Sciatic nerve (tissue), 2 donors: Measurements from ENCODE around the gene UBB. TPM values are rescaled to one million over a fixed set of nuclear protein-coding genes. Genes with fewer than 3 reads are reported as not detected.

Source experiments
- ATAC-seq: fragments of 200-7000 bp; cut with Tn5 transposase; one replicate; pipeline ENCODE4 v1.9.1; 2020; ENCODE audit warnings: mild to moderate bottlenecking, moderate library complexity
- DNase-seq: peaks from one replicate; pipeline ENCODE4 v3.0.0-alpha.2; 2020; ENCODE audit warnings: low spot score
- intact Hi-C: fragments of 100-400 bp; cut with DNase I; formaldehyde crosslinking; loops from one replicate; pipeline ENCODE4 v1.14.2; 2022
- total RNA-seq: library from RNA; stranded (reverse); fragmentation: NEBNext Ultra II Directional; extraction: Animal tissue kit (Norgen Biotek cat#: 25700); gene quantifications from one replicate; pipeline ENCODE4 v1.2.1, GENCODE V29; 2021
- donor health status: DM: no; HTN: no; CAD: no.
- donor health status: DM: no; HTN: no; CAD: no.

UBB gene
- 589 TPM for total RNA-seq

DNA sequence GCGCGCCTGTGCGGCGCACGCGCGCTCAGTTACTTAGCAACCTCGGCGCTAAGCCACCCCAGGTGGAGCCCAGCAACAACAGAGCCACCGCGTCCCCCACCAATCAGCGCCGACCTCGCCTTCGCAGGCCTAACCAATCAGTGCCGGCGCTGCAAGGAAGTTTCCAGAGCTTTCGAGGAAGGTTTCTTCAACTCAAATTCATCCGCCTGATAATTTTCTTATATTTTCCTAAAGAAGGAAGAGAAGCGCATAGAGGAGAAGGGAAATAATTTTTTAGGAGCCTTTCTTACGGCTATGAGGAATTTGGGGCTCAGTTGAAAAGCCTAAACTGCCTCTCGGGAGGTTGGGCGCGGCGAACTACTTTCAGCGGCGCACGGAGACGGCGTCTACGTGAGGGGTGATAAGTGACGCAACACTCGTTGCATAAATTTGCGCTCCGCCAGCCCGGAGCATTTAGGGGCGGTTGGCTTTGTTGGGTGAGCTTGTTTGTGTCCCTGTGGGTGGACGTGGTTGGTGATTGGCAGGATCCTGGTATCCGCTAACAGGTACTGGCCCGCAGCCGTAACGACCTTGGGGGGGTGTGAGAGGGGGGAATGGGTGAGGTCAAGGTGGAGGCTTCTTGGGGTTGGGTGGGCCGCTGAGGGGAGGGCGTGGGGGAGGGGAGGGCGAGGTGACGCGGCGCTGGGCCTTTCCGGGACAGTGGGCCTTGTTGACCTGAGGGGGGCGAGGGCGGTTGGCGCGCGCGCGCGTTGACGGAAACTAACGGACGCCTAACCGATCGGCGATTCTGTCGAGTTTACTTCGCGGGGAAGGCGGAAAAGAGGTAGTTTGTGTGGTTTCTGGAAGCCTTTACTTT lies at the start of gene UBB:
TSS of gene UBB (plus strand) at position 452 of the 856 bp plus-strand sequence. CDS start 817 bp downstream, outside the sequence.
- DNase-seq (peak; percentile 96), ATAC-seq (peak; percentile 99)
- intact Hi-C loops: no loop called here

DNA sequence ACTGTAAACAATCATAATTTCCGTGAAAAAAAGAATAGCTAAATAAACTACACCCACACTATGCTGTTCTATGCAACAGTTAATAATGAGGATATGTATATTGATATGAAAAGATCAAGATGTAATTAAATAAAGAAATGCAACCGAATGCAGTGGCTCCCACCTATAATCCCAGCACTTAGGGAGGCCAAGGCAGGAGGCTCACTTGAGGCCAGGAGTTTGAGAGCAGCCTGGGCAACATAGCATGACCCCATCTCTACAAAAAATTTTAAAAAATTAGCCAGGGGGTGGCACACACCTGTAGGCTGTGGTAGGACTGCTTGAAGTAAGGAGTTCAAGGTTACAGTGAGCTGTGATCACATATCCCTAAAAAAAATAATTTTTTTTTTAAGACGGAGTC lies 42.5 kb upstream of the UBB start:
- no peak for ATAC-seq
- intact Hi-C loops: no loop called here
- no peak for DNase-seq

GRCh38 chr17:16339402-16339801 lies 41.5 kb upstream of the UBB start:
- DNase-seq: no peak
- ATAC-seq: no peak
- intact Hi-C loops: no loop called here

- DNase-seq (no peak), ATAC-seq (no peak)
- intact Hi-C loops: no loop called here
Observed at GRCh38 chr17:16339959-16340358, 40.9 kb upstream of the UBB start.

- no peak for DNase-seq
- intact Hi-C loops: no loop called here
- ATAC-seq: peak; percentile 28
Observed at GRCh38 chr17:16342979-16343378, 37.9 kb upstream of the UBB start.

- intact Hi-C loops: no loop called here
- ATAC-seq (no peak), DNase-seq (no peak)
Observed at GRCh38 chr17:16343569-16343968, 37.3 kb upstream of the UBB start.

DNA sequence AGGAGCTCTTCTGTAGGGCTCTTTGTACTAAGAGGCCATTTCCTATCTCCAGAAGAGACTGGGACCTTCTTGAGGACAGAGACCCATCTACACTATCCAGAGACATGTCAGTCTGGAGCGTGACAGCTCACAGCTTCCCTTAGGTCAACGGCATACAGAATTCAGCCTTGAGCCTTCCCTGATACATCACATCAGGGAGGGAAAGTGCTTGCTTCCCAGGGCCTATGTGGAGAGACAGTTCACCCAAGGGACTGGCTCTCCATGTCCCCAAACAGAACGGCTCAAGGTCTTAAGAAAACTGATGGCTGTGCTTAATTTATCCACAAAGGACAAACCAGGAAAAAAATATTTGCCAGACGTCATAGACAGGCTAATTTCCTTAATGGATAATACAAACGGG lies 35.3 kb upstream of the UBB start:
- no peak for DNase-seq
- no peak for ATAC-seq
- intact Hi-C loops: no loop called here

GRCh38 chr17:16346721-16347271 lies 34.1 kb upstream of the UBB start:
- intact Hi-C loops: no loop called here
- ATAC-seq: no peak

DNA sequence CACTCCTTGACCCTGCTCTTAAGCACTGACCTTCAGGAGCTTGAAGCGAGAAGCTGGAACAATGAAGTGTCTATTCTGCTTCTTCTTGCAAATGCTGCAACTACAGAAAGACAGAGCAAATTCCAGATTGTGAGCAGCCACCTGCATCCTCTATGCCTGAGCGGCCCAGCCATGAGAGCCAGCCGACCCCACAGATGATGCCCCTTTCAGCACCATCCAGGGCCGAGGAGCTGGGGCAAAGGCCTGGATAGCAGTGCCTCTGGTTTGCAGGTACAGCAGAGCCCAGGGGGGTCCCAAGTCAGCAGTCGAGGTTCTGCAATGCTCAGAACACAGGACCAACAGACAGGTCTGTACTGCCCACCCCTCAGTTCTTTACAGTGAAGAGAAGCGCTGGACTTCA lies 32.3 kb upstream of the UBB start:
- ATAC-seq: no peak
- intact Hi-C loops: no loop called here
- DNase-seq: no peak

More at GRCh38 chr17:16346721-16347271, 34.1 kb upstream of the UBB start:
- DNase-seq: no peak

- intact Hi-C loops: no loop called here
- no peak for ATAC-seq
- DNase-seq: no peak
Observed at GRCh38 chr17:16349431-16349830, 31.5 kb upstream of the UBB start.

GRCh38 chr17:16351831-16352230 lies 29.1 kb upstream of the UBB start:
- intact Hi-C loops: no loop called here
- ATAC-seq: no peak
- DNase-seq: no peak

DNA sequence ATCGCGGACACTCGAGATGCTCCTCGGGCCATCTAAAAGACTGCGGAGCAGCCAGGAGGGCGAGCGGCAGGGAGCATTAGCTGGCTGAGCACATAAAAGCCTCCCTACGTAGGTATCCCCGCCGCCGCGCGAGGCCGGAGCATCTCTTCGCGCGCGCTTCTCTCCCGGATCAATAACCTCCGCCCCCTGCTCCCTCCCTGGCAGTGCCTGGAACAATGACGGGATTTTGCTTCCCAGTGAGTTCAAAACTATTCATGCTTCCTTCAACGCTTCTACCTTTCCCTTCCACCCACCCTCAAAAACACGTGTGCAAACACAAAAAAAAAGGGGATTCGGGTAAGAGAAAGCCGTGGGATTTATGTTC lies 28.6 kb upstream of the UBB start:
- DNase-seq: no peak
- intact Hi-C loops: no loop called here

GRCh38 chr17:16352667-16353316 lies 28.1 kb upstream of the UBB start:
- DNase-seq (peak; percentile 64), ATAC-seq (peak; percentile 58)
- intact Hi-C loops: no loop called here

More for the DNA sequence above, 28.6 kb upstream of the UBB start:
- peak; percentile 60 for ATAC-seq

DNA sequence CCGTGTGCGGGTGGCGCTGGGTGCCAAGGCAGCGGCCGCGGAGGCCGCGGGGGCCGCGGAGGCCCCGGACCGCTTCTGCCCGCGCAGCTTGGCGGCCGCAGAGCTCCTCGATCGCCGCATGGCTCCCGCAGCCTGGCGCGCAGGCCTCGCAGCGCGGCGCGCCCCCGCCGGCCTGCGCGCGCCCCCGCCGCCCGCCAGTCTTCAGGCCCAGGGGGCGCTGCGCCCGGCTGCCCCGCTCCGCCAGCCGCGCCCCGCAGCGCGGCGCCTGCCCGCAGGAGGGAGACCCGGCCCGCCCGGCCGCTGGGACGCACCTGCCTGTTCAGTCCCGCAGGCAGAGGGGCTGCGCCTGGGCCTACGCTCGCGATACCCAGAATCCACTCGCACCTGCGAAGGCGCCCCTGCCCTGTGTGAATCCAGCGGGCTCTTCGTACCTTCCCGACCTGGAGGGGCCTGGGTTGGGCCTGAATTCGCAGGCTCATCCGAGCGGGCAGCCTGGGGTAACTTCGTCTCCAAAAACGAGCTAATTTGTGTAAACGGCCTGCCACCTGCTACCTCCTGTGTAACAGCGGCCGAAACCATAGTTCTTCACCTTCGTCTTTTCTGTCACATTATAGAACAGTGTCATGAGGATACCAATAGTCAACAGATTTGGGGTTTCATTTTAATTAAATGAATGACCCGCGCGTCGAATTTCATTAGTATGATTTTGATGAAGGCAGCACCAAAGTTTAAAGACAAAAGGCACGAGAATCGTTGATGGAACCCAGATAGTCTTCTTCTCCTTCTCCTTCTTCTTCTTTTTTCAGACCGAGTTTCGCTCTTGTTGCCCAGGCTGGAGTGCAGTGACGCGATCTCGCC lies 27.3 kb upstream of the UBB start, which contains the start of gene CENPV:
TSS of gene CENPV (minus strand) at position 153 of the 858 bp plus-strand sequence. CDS start at position 120, 33 bp downstream.
- intact Hi-C loops: no loop called here
- ATAC-seq: peak; percentile 27
- DNase-seq: peak; percentile 61

- ATAC-seq (no peak), DNase-seq (no peak)
- intact Hi-C loops: no loop called here
Observed at GRCh38 chr17:16354585-16354984, 26.3 kb upstream of the UBB start.

DNA sequence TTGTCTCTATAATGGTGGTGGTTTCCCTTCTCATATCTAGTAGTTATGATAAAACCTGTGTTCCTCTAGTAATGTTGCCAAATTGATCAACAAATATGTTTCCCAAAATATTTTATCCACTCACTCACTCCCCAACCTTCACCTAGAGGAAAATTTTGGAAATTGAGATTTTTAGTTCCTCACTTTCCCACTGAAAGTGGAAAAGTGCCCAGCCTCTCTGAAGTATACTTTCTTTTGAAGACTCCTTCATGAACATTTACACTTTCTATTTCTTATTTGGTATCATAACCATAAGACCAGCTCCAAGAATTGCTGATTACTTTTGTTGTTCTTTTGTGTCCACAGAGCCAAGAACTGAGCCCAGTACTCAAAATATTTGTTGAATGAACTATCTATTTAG lies 22.5 kb upstream of the UBB start:
- intact Hi-C loops: no loop called here
- no peak for ATAC-seq
- no peak for DNase-seq

DNA sequence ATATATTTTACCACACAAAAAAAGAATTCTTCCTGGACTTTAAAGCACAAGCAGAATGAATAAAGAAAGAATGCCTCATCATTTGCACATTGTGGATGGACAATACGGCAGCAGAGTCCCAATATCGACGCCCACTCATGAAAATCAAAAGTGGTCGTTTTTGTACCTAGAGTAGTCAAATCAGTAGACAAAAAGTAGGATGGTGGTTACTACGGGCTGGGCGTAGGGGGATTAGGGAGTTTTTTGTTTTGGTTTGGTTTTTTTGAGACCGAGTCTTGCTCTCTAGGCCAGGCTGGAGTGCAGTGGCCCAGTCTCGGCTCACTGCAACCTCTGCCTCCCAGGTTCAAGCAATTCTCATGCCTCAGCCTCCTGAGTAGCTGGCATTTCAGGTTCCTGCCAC lies 19.0 kb upstream of the UBB start:
- no peak for DNase-seq
- intact Hi-C loops: no loop called here
- ATAC-seq: no peak

DNA sequence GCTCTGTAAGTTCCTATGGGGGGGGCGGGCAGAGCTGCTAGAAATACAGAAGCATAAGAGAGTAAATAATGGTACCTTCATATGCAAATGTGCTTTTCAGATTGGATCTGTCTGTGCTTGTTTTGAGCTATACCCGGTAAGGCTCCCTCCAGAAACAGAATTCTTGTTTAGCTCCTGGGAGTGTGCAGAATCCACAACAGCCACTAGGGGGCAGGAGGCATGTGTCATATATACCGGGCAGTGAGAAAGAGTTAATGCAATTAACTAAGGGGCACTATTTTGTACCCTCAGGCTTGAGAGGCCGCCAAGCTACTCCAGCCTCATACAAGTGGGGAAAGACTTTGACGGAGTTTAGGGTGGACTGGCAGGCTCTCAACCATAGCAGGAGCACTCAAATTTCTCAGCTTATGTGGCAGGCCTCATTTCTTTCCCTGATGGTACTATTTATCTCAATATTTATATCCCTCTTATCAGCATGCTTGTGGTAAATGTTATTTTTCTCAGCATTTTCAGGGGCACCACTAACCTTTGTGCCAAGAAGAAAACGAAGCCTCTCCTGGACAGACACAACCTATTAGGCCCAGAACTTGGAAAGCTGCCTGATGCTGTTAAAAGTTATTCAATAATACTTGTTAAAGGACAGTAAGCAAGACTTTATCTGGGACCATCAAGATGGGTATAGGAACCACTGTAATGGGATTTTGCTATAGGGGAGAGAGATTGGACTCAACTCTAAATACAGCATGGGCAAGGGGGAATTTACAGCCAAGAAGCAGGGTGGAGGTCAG lies 16.9 kb upstream of the UBB start:
- DNase-seq (peak; percentile 83), ATAC-seq (peak; percentile 87)
- intact Hi-C loops: no loop called here
